ENCODE data around the gene NCAN. TPM values are rescaled to one million over a fixed set of nuclear protein-coding genes. Genes with fewer than 3 reads are reported as not detected.

Gene NCAN
- total RNA-seq, 1 donor from 2014 or later, result not detected

DNA sequence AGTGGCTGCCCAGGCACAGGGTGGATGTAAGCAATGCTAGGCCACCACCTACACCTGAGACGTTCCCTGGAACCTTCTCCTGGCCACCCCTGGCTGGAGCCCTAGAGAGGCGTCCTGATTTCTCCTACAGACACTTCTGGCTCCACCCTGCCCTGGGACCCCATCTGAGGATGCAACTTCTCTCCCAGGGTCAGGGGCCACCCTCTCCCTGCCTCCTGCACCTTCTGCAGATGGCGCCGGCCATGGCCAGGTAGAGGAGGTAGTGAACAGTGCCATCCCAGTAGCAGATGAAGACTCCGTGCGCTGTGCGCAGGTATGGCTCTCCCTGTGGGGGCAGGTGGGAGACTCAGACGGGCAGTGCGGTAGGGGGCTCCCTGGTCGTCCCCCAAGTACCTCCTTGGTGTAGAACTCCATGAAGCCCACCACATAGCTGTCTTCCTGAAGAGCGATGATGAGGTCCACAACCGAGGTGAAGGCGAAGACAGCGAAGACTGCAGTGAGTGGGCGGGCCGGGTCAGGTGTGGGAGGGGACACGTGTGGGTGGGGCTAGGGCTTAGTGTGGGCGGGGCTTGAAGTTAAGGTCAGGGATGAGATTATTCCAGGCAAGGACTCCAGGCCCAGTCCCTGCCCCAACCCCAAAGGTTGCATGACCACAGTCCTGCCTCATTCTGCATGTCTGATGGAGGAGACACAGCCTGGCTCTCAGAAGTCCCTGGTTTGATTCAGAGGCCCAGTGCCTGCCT, 58.4 kb downstream of the NCAN start:
- Histone ChIP-seq H3K36me3 (ENCODE audit: control insufficient read depth in 3 of 3, insufficient read depth in 3 of 3, low read length in 3 of 3) (peaks cover 0 to 4% (median 0%) of the 10 kb centered on the region in 3 donors), H3K4me1 (ENCODE audit: control insufficient read depth in 3 of 3, insufficient read depth in 3 of 3, low read length in 3 of 3) (no peaks in the 10 kb centered on the region), H3K27me3 (ENCODE audit: control insufficient read depth in 3 of 3, insufficient read depth in 3 of 3, low read length in 3 of 3) (peaks cover 8 to 21% (median 17%) of the 10 kb centered on the region in 3 donors), H3K27ac (ENCODE audit: low read depth, low read length) (no peak overlapping the region), H3K4me3 (ENCODE audit: low read length in 3 of 3) (no peak overlapping the region), H3K9ac (ENCODE audit: low read depth in 1 of 3, low read length in 3 of 3) (no peak overlapping the region), H3K9me3 (ENCODE audit: control insufficient read depth in 3 of 3, low read length in 3 of 3) (no peaks in the 10 kb centered on the region)

DNA sequence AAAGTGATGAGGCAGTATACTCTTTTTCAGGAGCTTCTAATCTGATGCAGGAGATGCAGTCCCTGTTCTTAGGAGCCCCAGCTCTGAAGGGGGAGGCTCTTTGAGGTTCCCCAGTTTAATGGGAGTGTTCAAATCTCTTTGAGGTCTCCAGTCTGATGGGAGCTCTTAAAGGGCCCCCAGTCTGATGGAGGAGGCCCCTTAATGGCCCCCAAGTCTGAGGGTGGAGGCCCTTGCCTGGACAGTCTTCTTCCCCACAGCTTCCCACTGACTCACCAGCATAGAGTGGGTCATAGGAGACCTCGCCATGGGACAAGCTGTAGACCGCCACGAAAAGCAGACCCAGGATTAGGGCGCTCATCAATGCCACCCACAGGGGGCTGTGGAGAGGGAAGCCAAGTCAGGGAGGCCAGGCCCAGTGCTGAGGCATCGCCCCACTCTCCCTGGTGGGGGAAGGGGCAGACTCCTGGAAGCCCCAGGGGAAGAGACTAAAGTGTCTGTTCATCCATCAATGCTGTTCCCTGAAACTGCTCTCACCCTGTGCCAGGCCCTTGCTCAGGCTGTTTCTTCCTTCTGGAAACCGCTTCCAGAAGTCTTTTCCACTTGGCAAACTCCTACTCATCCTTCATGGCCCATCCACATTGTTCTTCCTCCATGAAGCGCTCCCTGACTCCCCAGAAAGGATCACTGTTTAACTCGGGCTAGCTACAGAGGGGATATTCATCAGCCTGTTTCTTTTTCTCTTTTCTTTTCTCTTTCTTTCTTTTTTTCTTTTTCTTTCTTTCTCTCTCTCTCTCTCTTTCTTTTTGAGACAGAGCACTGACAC, 59.2 kb downstream of the NCAN start:
- Histone ChIP-seq H3K9me3 (ENCODE audit: control insufficient read depth in 3 of 3, low read length in 3 of 3) (no peaks in the 10 kb centered on the region), H3K4me3 (ENCODE audit: low read length in 3 of 3) (no peak overlapping the region)

DNA sequence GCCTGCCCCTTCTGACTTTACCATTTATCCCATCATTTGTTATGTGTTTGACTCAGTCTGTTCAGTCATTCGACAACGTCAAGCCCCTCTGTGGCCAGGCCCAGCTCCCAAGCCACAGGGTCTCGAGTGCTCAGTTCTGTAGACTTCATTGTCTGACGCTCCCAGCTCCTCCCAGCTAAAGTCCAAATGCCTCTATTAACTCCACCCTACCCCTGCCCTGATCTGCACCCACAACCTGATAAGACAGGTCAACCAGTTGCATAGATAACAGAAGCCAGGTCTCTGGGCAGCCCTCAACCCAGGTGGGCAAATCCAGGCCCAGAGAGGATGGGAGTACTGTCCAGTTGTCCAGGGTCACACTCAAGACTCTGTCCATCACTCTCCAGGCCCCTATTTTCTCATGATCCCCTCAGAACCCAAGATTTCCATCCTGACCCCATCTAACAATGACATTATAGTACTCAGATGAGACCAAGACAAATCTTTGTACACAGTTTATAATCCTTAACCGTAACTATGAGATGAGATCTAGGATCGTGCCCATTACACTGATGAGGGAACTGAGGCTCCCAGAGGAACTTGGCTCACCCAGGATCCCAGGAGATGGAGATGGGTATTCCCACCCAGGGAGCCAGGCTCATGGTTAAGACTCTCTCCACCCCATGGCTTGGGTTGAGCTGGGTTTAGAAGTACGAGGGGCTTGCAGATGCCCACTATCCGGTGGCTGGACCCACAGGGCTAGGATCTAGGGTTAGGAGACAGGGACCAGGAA, 60.3 kb downstream of the NCAN start:
- Histone ChIP-seq H3K9ac (ENCODE audit: low read depth in 1 of 3, low read length in 3 of 3) (no peak overlapping the region), H3K36me3 (ENCODE audit: control insufficient read depth in 3 of 3, insufficient read depth in 3 of 3, low read length in 3 of 3) (peaks cover 8 to 18% (median 12%) of the 10 kb centered on the region in 3 donors), H3K9me3 (ENCODE audit: control insufficient read depth in 3 of 3, low read length in 3 of 3) (no peaks in the 10 kb centered on the region), H3K27ac (ENCODE audit: low read depth, low read length) (no peak overlapping the region), H3K4me3 (ENCODE audit: low read length in 3 of 3) (no peak overlapping the region), H3K27me3 (ENCODE audit: control insufficient read depth in 3 of 3, insufficient read depth in 3 of 3, low read length in 3 of 3) (peaks cover 8 to 21% (median 17%) of the 10 kb centered on the region in 3 donors), H3K4me1 (ENCODE audit: control insufficient read depth in 3 of 3, insufficient read depth in 3 of 3, low read length in 3 of 3) (no peaks in the 10 kb centered on the region)

More for the DNA sequence above, 59.2 kb downstream of the NCAN start:
- peaks cover 0 to 11% (median 3%) of the 10 kb centered on the region in 3 donors for H3K36me3 ChIP-seq (ENCODE audit: control insufficient read depth in 3 of 3, insufficient read depth in 3 of 3, low read length in 3 of 3)
- H3K9ac ChIP-seq (ENCODE audit: low read depth in 1 of 3, low read length in 3 of 3), result no peak overlapping the region
- H3K27me3 ChIP-seq (ENCODE audit: control insufficient read depth in 3 of 3, insufficient read depth in 3 of 3, low read length in 3 of 3), result peaks cover 8 to 21% (median 17%) of the 10 kb centered on the region in 3 donors
- H3K4me1 ChIP-seq (ENCODE audit: control insufficient read depth in 3 of 3, insufficient read depth in 3 of 3, low read length in 3 of 3), result no peaks in the 10 kb centered on the region
- no peak overlapping the region for H3K27ac ChIP-seq (ENCODE audit: low read depth, low read length)

DNA sequence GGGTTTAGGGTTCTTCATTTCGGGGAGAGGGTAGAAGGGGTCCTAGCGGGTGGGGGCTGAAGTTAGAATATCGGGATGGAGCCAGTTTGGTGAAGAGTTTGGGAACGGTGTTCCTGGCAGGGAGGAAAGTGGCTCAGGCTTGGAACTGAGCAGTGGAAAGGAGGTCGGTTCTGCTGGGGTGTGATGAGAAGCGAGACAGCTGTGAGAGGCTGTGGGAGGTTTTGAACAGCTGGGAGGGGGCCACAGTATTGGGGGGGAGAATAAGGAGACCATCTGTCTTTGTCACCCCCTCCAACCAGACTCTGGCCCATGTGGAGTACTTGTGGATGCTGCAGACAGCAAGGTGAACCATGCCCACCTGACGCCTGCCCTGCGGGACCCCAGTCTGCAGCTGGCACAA, 62.4 kb downstream of the NCAN start:
- H3K4me1 ChIP-seq (ENCODE audit: control insufficient read depth in 3 of 3, insufficient read depth in 3 of 3, low read length in 3 of 3), result no peaks in the 10 kb centered on the region
- H3K9ac ChIP-seq (ENCODE audit: low read depth in 1 of 3, low read length in 3 of 3), result no peak overlapping the region
- no peak overlapping the region for H3K27ac ChIP-seq (ENCODE audit: low read depth, low read length)

DNA sequence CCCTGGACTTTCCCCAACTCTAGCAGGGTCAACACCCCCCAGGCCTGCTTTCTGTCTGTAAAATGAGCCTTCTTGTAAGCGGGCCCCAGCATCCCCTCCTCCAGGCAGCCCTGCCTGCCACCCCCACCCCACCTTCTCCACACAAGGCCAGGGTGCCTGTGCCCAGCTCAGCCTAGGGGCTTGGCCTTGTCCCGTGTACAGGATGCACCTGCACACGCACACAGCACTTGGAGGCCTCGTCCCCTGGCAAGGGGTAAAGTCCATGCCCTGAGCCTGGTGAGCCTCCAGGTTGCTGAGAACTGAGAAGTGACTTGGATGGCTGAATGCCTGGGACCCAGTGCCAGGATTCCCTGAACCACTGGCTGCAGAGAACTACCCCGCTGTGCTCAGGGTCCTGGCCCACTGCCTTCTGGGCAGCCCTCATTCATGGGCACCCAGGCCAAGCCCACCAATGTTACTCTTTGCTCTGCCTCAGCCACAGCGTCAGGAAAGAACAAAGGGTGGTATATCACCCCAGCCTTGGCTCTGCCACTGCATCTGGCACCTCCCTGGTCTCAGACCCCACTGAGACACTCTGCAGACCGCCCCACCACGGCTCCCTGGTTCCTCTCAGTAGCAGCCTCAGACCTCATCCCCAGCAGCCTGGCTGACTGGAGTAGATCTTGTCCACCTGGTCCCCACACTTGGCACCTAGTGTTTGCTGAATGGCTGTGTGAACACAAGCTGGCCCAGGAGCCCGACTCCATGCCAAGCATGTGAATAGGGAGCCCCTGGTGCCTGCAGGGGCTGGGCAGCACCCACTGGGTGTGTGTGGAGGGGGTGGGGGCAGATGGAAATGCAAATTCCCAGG, 63.2 kb downstream of the NCAN start:
- Histone ChIP-seq H3K4me1 (ENCODE audit: control insufficient read depth in 3 of 3, insufficient read depth in 3 of 3, low read length in 3 of 3) (no peaks in the 10 kb centered on the region), H3K9ac (ENCODE audit: low read depth in 1 of 3, low read length in 3 of 3) (no peak overlapping the region), H3K27ac (ENCODE audit: low read depth, low read length) (no peak overlapping the region), H3K36me3 (ENCODE audit: control insufficient read depth in 3 of 3, insufficient read depth in 3 of 3, low read length in 3 of 3) (peaks cover 35 to 40% (median 37%) of the 10 kb centered on the region in 3 donors), H3K4me3 (ENCODE audit: low read length in 3 of 3) (no peak overlapping the region), H3K9me3 (ENCODE audit: control insufficient read depth in 3 of 3, low read length in 3 of 3) (no peaks in the 10 kb centered on the region), H3K27me3 (ENCODE audit: control insufficient read depth in 3 of 3, insufficient read depth in 3 of 3, low read length in 3 of 3) (peaks cover 8 to 21% (median 17%) of the 10 kb centered on the region in 3 donors)

More for the DNA sequence above, 62.4 kb downstream of the NCAN start:
- peaks cover 27 to 33% (median 32%) of the 10 kb centered on the region in 3 donors for H3K36me3 ChIP-seq (ENCODE audit: control insufficient read depth in 3 of 3, insufficient read depth in 3 of 3, low read length in 3 of 3)
- H3K9me3 ChIP-seq (ENCODE audit: control insufficient read depth in 3 of 3, low read length in 3 of 3), result no peaks in the 10 kb centered on the region
- no peak overlapping the region for H3K4me3 ChIP-seq (ENCODE audit: low read length in 3 of 3)
- peaks cover 8 to 21% (median 17%) of the 10 kb centered on the region in 3 donors for H3K27me3 ChIP-seq (ENCODE audit: control insufficient read depth in 3 of 3, insufficient read depth in 3 of 3, low read length in 3 of 3)

DNA sequence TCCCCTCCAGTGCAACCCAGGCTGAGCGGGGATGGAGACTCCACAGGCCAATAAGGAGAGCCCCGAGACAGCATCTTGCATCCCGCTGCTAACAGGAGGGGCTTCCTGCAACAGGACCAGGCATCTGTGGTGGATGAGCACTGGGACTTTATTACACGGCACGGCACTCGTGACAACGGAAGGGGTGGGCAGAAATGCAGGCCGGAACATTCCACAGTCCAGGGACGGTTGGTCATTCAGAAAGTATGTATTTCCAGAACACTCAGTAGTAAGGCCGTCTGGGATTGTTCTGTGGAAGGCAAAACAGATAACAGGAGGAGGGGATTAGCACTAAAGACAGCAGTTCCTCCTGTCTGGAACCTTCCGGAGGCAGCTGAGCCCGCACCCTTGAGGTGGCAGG, 64.6 kb downstream of the NCAN start:
- H3K27me3 ChIP-seq (ENCODE audit: control insufficient read depth in 3 of 3, insufficient read depth in 3 of 3, low read length in 3 of 3), result peaks cover 5 to 21% (median 17%) of the 10 kb centered on the region in 3 donors
- no peak overlapping the region for H3K27ac ChIP-seq (ENCODE audit: low read depth, low read length)
- H3K4me3 ChIP-seq (ENCODE audit: low read length in 3 of 3), result no peak overlapping the region
- H3K4me1 ChIP-seq (ENCODE audit: control insufficient read depth in 3 of 3, insufficient read depth in 3 of 3, low read length in 3 of 3), result peaks cover 0 to 4% (median 4%) of the 10 kb centered on the region in 3 donors
- peaks cover 42 to 50% (median 44%) of the 10 kb centered on the region in 3 donors for H3K36me3 ChIP-seq (ENCODE audit: control insufficient read depth in 3 of 3, insufficient read depth in 3 of 3, low read length in 3 of 3)
- no peak overlapping the region for H3K9ac ChIP-seq (ENCODE audit: low read depth in 1 of 3, low read length in 3 of 3)
- H3K9me3 ChIP-seq (ENCODE audit: control insufficient read depth in 3 of 3, low read length in 3 of 3), result no peaks in the 10 kb centered on the region

DNA sequence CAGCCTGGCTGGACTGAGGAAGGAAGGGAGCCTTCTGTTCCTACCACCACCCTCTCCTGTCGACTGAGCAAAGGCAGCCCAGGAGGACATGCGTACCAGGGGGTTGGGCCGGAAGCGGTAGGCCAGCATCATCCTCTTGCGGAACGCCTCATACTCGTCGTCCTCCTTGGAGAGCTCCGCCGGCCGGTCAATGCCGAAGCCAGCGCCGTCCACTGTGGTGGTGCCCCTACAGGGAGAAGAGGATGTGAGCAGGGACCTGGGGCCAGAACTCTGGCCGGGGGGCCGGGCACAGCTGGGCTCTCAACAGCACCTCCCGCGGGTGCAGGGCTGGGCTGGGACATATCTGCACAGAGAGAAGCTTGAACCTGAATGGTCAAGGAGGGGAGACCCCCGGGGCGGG, 65.1 kb downstream of the NCAN start:
- Histone ChIP-seq H3K36me3 (ENCODE audit: control insufficient read depth in 3 of 3, insufficient read depth in 3 of 3, low read length in 3 of 3) (peaks cover 46 to 54% (median 46%) of the 10 kb centered on the region in 3 donors), H3K9ac (ENCODE audit: low read depth in 1 of 3, low read length in 3 of 3) (no peak overlapping the region), H3K27ac (ENCODE audit: low read depth, low read length) (no peak overlapping the region), H3K27me3 (ENCODE audit: control insufficient read depth in 3 of 3, insufficient read depth in 3 of 3, low read length in 3 of 3) (peaks cover 5 to 18% (median 17%) of the 10 kb centered on the region in 3 donors), H3K4me3 (ENCODE audit: low read length in 3 of 3) (no peak overlapping the region), H3K9me3 (ENCODE audit: control insufficient read depth in 3 of 3, low read length in 3 of 3) (no peaks in the 10 kb centered on the region), H3K4me1 (ENCODE audit: control insufficient read depth in 3 of 3, insufficient read depth in 3 of 3, low read length in 3 of 3) (peaks cover 0 to 4% (median 4%) of the 10 kb centered on the region in 3 donors)

DNA sequence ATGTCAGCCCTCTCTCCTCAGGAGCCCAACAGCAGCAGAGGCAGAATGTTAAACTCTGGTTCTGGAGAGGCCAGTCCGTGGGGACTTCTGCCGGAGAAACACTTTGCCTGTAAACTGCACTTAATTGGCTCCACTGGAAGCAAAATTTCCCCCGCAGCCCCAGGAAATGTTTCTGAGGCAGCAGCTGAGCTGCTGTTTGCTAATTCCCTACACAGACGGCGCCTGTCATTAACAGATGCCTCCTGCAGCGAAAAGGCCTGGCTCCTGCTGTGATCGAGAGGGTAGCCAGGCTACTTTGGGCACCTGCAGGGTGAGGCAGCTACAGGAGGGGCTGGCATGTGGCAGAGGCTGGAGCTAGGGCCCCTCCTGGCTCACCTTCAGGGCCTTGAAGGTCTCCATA, 66.6 kb downstream of the NCAN start:
- H3K4me1 ChIP-seq (ENCODE audit: control insufficient read depth in 3 of 3, insufficient read depth in 3 of 3, low read length in 3 of 3), result peaks cover 0 to 4% (median 4%) of the 10 kb centered on the region in 3 donors
- peaks cover 46 to 54% (median 48%) of the 10 kb centered on the region in 3 donors for H3K36me3 ChIP-seq (ENCODE audit: control insufficient read depth in 3 of 3, insufficient read depth in 3 of 3, low read length in 3 of 3)
- no peak overlapping the region for H3K4me3 ChIP-seq (ENCODE audit: low read length in 3 of 3)
- peaks cover 5 to 11% (median 8%) of the 10 kb centered on the region in 3 donors for H3K27me3 ChIP-seq (ENCODE audit: control insufficient read depth in 3 of 3, insufficient read depth in 3 of 3, low read length in 3 of 3)
- H3K27ac ChIP-seq (ENCODE audit: low read depth, low read length), result no peak overlapping the region
- H3K9me3 ChIP-seq (ENCODE audit: control insufficient read depth in 3 of 3, low read length in 3 of 3), result no peaks in the 10 kb centered on the region
- H3K9ac ChIP-seq (ENCODE audit: low read depth in 1 of 3, low read length in 3 of 3), result no peak overlapping the region

DNA sequence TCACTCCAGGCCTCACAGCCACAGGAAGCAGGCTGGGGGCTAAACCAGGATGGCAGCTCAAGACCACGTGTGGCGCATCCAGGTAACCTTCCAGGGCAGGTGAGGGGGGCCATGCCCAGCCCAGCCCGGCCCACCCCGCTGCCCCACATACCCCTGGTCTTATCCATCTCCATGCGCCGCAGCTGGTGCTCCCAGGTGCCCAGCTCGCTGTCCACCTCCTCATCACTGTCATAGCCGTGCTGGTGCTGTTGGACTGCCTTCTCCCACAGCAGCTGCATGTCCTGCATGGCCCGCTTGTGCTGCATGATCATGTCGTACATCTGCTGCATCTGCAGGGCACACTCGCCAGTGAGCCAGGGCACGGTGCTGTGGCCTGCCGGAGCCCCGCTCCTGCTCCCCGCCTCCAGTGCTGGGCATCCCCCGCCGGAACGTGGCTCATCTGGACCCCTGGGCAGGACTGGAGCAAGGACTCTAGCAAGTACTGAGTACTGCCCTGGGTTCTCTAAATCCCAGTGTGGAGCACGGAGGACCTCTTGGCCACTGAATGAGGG, 67.4 kb downstream of the NCAN start:
- H3K4me1 ChIP-seq (ENCODE audit: control insufficient read depth in 3 of 3, insufficient read depth in 3 of 3, low read length in 3 of 3), result peaks cover 0 to 4% (median 4%) of the 10 kb centered on the region in 3 donors
- H3K36me3 ChIP-seq (ENCODE audit: control insufficient read depth in 3 of 3, insufficient read depth in 3 of 3, low read length in 3 of 3), result peaks cover 46 to 54% (median 50%) of the 10 kb centered on the region in 3 donors
- H3K9ac ChIP-seq (ENCODE audit: low read depth in 1 of 3, low read length in 3 of 3), result no peak overlapping the region
- no peaks in the 10 kb centered on the region for H3K9me3 ChIP-seq (ENCODE audit: control insufficient read depth in 3 of 3, low read length in 3 of 3)
- peaks cover 0 to 3% (median 2%) of the 10 kb centered on the region in 3 donors for H3K27me3 ChIP-seq (ENCODE audit: control insufficient read depth in 3 of 3, insufficient read depth in 3 of 3, low read length in 3 of 3)
- no peak overlapping the region for H3K27ac ChIP-seq (ENCODE audit: low read depth, low read length)
- no peak overlapping the region for H3K4me3 ChIP-seq (ENCODE audit: low read length in 3 of 3)

All from skeletal muscle tissue (tissue), 4 donors.